GM18508 (cell line): Measurements from ENCODE around the gene DOHH.
"Not testable (repeated sequence)": the region's sequence is repeated elsewhere in the genome, so short reads cannot be mapped to it uniquely, and the experiment has no call there.

ENCODE experiments used
- ATAC-seq: cut with Tn5 transposase; IDR thresholded peaks from one replicate; pipeline ENCODE4 v1.9.1; 2021; ENCODE audit warnings: moderate number of reproducible peaks; ENCODE audit not compliant: insufficient read depth, unreplicated experiment

DOHH gene

DNA sequence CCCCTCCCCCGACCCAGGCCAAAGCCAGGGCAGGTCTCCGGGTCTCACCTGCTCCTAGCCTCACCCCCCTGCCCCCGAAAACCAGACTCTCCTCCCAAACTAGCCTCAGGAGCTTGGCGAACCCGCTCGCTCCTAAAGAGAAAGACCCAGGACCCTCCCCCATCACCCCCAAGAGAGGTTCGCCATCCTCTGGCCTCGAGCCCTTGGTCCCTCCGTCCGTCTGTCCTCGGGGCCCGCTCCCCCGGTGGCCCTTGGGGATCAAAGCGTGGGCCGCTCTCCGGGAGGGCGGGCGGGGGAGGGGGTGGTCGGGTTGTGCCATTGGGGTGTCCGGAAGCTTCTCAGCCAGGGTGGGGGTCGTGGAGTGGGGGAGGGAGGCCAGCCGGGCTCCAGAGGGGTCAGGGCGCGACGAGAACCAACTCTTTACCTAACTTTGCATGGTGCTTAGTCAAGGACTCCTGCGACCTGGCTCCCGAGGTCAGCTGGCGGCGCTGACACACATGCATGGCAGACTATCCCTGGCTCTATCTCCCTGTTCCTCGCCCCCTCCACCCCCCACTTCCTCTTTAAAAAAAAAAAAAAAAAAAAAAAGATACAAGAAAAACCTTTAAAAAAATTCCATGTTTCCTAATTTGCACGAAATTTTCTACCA, 35.8 kb downstream of the DOHH start:
- no peak for ATAC-seq

- ATAC-seq = no peak
These were observed 36.5 kb downstream of the DOHH start for GRCh38 chr19:3463714-3464586.

- no peak for ATAC-seq
These were observed 37.3 kb downstream of the DOHH start for GRCh38 chr19:3462991-3463713.

- ATAC-seq = no peak
These were observed 40.4 kb downstream of the DOHH start for GRCh38 chr19:3459965-3460582.

DNA sequence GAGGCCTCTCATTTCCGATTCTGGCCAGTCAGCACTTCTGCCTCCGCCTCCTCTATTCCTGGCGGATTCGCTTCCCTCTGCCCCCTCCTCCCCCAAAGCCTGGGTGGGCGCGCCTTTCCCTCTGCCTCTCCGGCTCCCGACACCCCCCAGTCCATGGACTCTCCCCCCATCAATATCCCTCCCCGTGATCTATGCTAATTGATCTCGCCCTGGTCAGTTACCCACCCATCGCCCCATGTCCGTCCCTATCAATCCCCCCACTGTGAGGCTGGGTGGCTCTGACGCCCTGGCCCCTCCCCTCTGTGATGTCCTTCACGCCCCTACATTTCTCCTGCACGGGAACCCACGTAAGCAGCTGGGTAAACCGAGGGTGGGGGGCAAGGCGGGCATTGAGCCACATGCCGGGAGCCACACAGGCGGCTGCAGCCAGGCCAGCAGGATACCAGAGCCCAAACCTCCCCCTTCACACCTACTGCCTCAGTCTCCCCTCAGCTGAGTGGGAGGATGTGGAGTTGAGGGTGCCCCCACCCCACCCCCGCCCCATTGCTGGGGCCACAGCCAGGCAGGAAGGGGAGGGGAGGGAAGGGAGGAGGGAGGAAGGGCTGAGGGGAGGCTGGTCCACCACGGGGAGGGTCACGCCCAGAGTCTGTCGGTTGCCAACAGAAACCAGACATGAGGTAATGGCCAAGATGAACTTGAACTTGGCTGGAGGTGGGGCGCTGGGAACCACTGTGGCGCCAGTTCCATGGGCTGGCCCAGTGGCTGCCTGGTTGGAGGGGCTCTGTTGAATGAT, 41.2 kb downstream of the DOHH start:
- ATAC-seq = no peak

- ATAC-seq = no peak
These were observed 42.0 kb downstream of the DOHH start for GRCh38 chr19:3458229-3459088.

DNA sequence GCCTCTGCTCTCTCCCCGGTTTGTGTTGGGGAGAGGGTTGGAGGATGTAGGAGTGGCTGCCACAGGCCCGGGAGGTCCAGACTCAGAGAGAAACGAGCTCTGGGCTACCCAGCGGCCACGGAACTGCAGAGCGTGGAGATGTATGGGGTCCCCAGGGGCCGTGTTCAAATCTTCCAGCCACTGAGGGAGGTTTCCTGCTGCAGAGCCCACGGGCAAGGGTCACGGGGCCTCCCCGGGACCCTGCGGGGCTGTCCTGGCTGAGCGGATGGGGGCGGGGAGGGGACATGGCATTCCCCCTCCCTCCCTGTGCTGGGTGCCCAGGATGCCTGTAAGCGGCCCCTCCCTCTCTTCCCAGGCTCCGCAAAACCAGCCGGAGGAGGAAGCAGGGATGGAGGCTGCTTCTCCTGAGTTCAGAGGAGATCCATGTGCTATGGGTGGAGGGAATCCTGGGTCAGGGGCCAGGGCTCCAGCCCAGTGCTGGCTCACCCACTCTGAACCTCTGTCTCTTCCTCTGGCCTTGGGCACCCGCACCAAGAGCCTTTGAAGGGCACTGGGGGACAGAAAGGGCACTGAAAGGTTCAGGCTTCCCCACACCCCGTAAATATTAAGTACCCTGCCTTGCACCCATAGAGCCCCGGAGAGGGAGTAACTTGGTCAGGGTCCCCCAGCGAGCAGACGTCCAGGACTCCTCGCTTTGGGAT, 42.8 kb downstream of the DOHH start:
- ATAC-seq = no peak

DNA sequence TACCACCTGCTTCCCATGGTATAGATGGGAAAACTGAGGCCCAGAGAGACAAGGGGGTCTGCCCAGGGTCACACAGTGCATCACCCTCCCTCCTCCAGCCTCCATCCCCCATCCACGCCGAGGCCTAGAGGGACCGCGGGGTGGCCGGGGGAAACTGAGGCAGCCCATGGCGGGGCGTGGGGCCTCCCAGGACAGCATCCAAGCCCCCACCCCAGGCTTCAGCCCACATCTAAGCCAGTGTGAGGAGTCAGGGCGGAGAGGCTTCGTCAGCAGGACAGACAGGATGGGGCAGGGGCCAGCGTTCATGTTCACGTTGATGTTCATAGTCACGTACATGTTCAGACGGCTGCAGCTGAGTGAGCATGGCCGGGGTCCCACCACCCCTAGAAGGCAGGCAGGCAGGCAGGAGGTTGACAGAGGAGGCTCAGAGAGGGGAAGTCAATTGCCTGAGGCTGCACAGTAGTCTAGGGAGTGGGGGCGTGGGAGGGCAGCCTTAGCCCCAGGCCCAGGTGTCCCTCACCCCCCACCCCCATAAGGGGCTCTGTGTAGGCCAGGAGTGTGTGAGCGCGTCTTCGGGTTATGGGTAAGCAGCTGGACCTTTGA, 43.4 kb downstream of the DOHH start:
- ATAC-seq = no peak

GRCh38 chr19:3455960-3456601, 44.4 kb downstream of the DOHH start:
- no peak for ATAC-seq

DNA sequence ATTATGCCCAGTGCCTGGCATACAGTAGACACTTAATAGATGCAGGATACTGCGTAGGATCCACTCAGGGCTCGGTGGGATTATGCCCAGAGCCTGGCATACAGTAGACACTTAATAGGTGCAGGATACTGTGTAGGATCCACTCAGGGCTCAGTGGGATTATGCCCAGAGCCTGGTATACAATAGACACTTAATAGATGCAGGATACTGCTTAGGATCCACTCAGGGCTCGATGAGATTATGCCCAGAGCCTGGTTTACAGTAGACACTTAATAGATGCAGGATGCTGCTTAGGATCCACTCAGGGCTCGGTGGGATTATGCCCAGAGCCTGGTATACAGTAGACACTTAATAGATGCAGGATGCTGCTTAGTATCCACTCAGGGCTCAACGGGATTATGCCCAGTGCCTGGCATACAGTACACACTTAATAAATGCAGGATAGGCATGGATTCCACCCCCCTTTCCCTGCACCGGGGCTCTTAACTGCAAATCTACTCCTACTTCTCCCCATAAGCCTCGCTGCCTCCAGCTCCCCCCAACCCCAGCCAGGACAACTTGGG, 45.0 kb downstream of the DOHH start:
- ATAC-seq = no peak

DNA sequence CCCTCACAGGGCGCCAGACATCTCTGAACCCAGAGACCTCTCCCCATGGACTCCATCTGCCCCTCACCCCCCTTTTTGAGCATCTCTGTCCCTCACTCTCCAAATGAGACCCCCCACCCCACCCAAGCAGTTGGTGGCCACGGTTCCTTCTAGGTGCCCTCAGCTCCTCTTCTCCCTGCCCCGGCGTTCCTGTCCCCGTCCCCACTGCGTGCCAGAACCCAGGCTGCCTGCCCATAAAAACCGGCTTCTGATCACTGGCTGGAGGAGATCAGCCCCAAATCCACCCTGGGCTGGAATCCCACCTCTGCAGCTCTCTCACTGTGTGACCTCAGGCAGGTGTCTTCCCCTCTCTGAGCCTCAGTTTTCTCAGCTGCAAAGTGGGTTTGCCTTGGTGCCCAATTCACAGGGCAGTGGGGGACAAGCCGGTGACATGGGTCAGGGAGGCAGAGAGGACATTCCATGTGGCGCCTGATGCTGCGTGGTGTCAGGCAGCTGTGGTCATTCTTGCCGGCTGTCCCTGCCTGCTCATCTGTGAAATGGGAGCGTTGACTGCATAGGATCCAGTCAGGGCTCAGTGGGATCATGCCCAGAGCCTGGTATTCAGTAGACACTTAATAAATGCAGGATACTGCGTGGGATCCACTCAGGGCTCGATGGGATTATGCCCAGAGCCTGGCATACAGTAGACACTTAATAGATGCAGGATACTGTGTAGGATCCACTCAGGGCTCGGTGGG, 45.6 kb downstream of the DOHH start:
- ATAC-seq = no peak

DNA sequence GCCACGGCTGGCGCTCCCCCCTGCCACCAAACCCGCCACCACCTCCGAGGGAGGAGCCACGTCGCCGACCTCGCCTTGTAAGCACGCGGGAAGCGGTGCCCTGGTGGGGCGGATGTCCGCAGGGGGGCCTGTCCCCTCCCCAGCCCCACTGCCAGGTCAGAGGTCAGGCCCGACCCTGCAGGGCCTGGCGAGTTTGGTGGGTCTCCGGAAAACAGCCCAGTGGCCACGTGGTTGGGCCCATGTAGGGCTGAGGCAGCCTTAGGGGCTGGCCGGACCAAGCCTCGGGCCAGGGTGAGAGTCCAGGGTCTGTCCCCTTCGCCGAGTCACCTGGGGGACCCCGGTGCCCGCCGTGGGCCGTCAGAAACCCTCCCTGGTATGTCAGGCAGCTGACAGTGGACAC, 46.6 kb downstream of the DOHH start:
- ATAC-seq = no peak

- not testable (repeated sequence) for ATAC-seq
These were observed 47.6 kb downstream of the DOHH start for GRCh38 chr19:3452942-3453214.

DNA sequence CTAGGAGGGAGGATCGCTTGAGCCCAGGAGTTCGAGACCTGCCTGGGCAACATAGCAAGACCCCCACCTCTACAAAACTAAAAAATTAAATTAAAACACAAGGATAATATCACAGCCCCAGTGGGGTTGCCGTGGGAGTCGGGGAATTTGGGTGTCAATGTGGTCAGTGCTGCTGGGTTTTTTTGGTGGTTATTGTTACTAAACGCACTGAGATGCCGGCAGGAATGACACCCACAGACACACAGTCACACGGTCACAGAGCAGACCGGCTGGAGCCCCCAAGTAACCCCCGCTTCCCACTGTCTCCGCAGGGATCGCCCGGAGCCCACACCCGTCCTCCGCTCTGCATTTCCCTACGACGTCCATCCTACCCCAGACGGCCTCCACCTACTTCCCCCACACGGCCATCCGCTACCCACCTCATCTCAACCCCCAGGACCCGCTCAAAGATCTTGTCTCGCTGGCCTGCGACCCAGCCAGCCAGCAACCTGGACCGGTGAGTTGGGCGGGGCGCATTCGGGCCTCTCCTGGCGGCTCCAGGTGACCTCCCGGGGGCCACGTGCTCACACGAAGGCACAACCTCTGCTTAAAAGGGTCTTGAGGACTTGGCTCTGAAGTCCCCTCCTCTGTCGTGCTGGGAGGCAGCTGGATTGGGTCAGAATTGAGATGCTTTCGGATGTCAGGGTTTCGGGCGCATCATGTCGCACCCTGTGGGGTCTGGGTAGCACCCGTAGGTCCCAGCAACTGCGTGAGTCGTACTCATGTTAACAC, 48.1 kb downstream of the DOHH start:
- no peak for ATAC-seq

GRCh38 chr19:3451451-3451866, 49.0 kb downstream of the DOHH start:
- no peak for ATAC-seq

GRCh38 chr19:3450796-3451411, 49.6 kb downstream of the DOHH start:
- ATAC-seq = no peak
